GM19468 (cell line): ENCODE measurements around the gene TPSD1.
"Not testable (repeated sequence)": the region's sequence is repeated elsewhere in the genome, so short reads cannot be mapped to it uniquely, and the experiment has no call there.

Experiments used
- ATAC-seq: cut with Tn5 transposase; IDR thresholded peaks from one replicate; pipeline ENCODE4 v1.9.1; 2021; ENCODE audit warnings: mild to moderate bottlenecking, moderate library complexity, moderate number of reproducible peaks; ENCODE audit not compliant: unreplicated experiment; ENCODE audit errors: extremely low read depth

TPSD1 gene

GRCh38 chr16:1220098-1220728 lies 35.7 kb upstream of the TPSD1 start:
- ATAC-seq, result no peak

- no peak for ATAC-seq
Measured at GRCh38 chr16:1220841-1221627, 34.8 kb upstream of the TPSD1 start.

GRCh38 chr16:1221628-1222552 lies 34.0 kb upstream of the TPSD1 start:
- ATAC-seq, result no peak

GRCh38 chr16:1222553-1223354 lies 33.1 kb upstream of the TPSD1 start:
- ATAC-seq, result no peak

- ATAC-seq, result no peak
Measured at GRCh38 chr16:1223355-1224214, 32.3 kb upstream of the TPSD1 start.

GRCh38 chr16:1224558-1224957 lies 31.3 kb upstream of the TPSD1 start:
- ATAC-seq, result no peak

GRCh38 chr16:1225051-1225451 lies 30.8 kb upstream of the TPSD1 start, which contains the start of gene TPSG1:
Gene TPSG1, minus strand, starts transcription at chr16:1225268. Its CDS starts 16 bp downstream, at chr16:1225252.
- no peak for ATAC-seq

GRCh38 chr16:1225728-1226311 lies 30.0 kb upstream of the TPSD1 start:
- ATAC-seq, result not testable (repeated sequence)

GRCh38 chr16:1226692-1227091 lies 29.2 kb upstream of the TPSD1 start:
- not testable (repeated sequence) for ATAC-seq

- ATAC-seq, result not testable (repeated sequence)
Measured at GRCh38 chr16:1228227-1228626, 27.6 kb upstream of the TPSD1 start.

- not testable (repeated sequence) for ATAC-seq
Measured at GRCh38 chr16:1229476-1229875, 26.4 kb upstream of the TPSD1 start.

GRCh38 chr16:1230084-1230470 lies 25.8 kb upstream of the TPSD1 start, which contains the start of gene TPSB2:
Gene TPSB2, minus strand, starts transcription at chr16:1230184. Its CDS starts 233 bp downstream, at chr16:1229951.
- ATAC-seq, result not testable (repeated sequence)

GRCh38 chr16:1230471-1231212 lies 25.2 kb upstream of the TPSD1 start:
- ATAC-seq, result not testable (repeated sequence)

GRCh38 chr16:1231301-1231700 lies 24.6 kb upstream of the TPSD1 start:
- not testable (repeated sequence) for ATAC-seq

- ATAC-seq, result not testable (repeated sequence)
Measured at GRCh38 chr16:1232049-1232748, 23.7 kb upstream of the TPSD1 start.

GRCh38 chr16:1236659-1237058 lies 19.2 kb upstream of the TPSD1 start:
- not testable (repeated sequence) for ATAC-seq

GRCh38 chr16:1237990-1238389 lies 17.9 kb upstream of the TPSD1 start:
- no peak for ATAC-seq
